SK-N-MC (cell line): ENCODE results near the gene ZNF205.

Experiments
- EZH2 ChIP-seq: fragments of 200-600 bp; sonication (generic); IDR thresholded peaks from one replicate; pipeline ENCODE4 v1.6.1; 2017; ENCODE audit warnings: antibody characterized with exemption
- FOXP2 ChIP-seq: optimal IDR thresholded peaks from 2 replicates; pipeline ENCODE3; 2011; ENCODE audit warnings: mild to moderate bottlenecking, moderate library complexity; ENCODE audit not compliant: insufficient read depth; ENCODE audit errors: extremely low read length, control extremely low read depth
- POLR2AphosphoS5 ChIP-seq: IDR thresholded peaks from 2 replicates; pipeline ENCODE4 v1.6.1; 2012; ENCODE audit warnings: mild to moderate bottlenecking, low read depth, low read length, borderline replicate concordance

- TF ChIP-seq POLR2AphosphoS5 (no peak; the same call in 1 of the 2 replicates), EZH2 (no peak), FOXP2 (no peak)
Measured at GRCh38 chr16:3152991-3153368, 40.6 kb downstream of the ZNF205 start.
